Glomerular endothelial cell (primary cell): ENCODE data around the gene ASRGL1. TPM values are rescaled to one million over a fixed set of nuclear protein-coding genes. Genes with fewer than 3 reads are reported as not detected.

Experiments
- DNase-seq: peaks from one replicate; pipeline ENCODE4 v3.0.0-alpha.2; 2011; ENCODE audit warnings: low read depth, low spot score; ENCODE audit errors: extremely low read depth
- total RNA-seq: library from RNA; depleted of rRNA; stranded (reverse); fragments of >200 nt; gene quantifications from 2 replicates; pipeline ENCODE4 v1.2.3, GENCODE V29; 2015

The ASRGL1 gene
- total RNA-seq, 1 donor from 2014 or later: 41.4 TPM

GRCh38 chr11:62392506-62392905 is 55.3 kb downstream of the ASRGL1 start:
- DNase-seq: no peak

- no peak for DNase-seq
These were observed 55.9 kb downstream of the ASRGL1 start for GRCh38 chr11:62393061-62393611.

- no peak for DNase-seq
These were observed 56.5 kb downstream of the ASRGL1 start for GRCh38 chr11:62393735-62394134.

- DNase-seq: peak; percentile 72
These were observed 57.7 kb downstream of the ASRGL1 start for GRCh38 chr11:62394825-62395538.

GRCh38 chr11:62395885-62396551 is 58.8 kb downstream of the ASRGL1 start:
- DNase-seq: no peak

GRCh38 chr11:62398011-62398994 is 61.1 kb downstream of the ASRGL1 start:
- DNase-seq: no peak

- no peak for DNase-seq
These were observed 62.1 kb downstream of the ASRGL1 start for GRCh38 chr11:62399172-62399877.

- no peak for DNase-seq
These were observed 62.6 kb downstream of the ASRGL1 start for GRCh38 chr11:62399878-62400266.

GRCh38 chr11:62400281-62400680 is 63.0 kb downstream of the ASRGL1 start:
- no peak for DNase-seq

GRCh38 chr11:62400760-62401159 is 63.5 kb downstream of the ASRGL1 start:
- no peak for DNase-seq

- no peak for DNase-seq
These were observed 64.1 kb downstream of the ASRGL1 start for GRCh38 chr11:62401356-62401755.

- no peak for DNase-seq
These were observed 64.6 kb downstream of the ASRGL1 start for GRCh38 chr11:62401811-62402210.

- DNase-seq: no peak
These were observed 65.1 kb downstream of the ASRGL1 start for GRCh38 chr11:62402226-62402959.

GRCh38 chr11:62402960-62403730 is 65.9 kb downstream of the ASRGL1 start:
- no peak for DNase-seq

GRCh38 chr11:62404435-62404834 is 67.2 kb downstream of the ASRGL1 start:
- no peak for DNase-seq

- DNase-seq: no peak
These were observed 67.7 kb downstream of the ASRGL1 start for GRCh38 chr11:62404901-62405300.

- no peak for DNase-seq
These were observed 68.8 kb downstream of the ASRGL1 start for GRCh38 chr11:62406034-62406433.

- no peak for DNase-seq
These were observed 72.6 kb downstream of the ASRGL1 start for GRCh38 chr11:62409831-62410230.

GRCh38 chr11:62410972-62411371 is 73.7 kb downstream of the ASRGL1 start:
- no peak for DNase-seq
